Measurements from ENCODE around the gene TNRC18.
"Not testable (repeated sequence)": the region's sequence is repeated elsewhere in the genome, so short reads cannot be mapped to it uniquely, and the experiment has no call there.

Gene TNRC18

GRCh38 chr7:5375925-5376324, 47.7 kb downstream of the TNRC18 start:
- Mint-ChIP-seq H3K9me3 (no peaks in the 10 kb centered on the region), H3K4me1 (ENCODE audit: low read depth) (no peaks in the 10 kb centered on the region), H3K36me3 (ENCODE audit: low read depth) (peaks cover 14% of the 10 kb centered on the region), H3K4me3 (no peak overlapping the region), H3K27ac (no peak overlapping the region), H3K27me3 (ENCODE audit: low read depth) (no peaks in the 10 kb centered on the region)
- no peak for DNase-seq (ENCODE audit: low spot score)

DNA sequence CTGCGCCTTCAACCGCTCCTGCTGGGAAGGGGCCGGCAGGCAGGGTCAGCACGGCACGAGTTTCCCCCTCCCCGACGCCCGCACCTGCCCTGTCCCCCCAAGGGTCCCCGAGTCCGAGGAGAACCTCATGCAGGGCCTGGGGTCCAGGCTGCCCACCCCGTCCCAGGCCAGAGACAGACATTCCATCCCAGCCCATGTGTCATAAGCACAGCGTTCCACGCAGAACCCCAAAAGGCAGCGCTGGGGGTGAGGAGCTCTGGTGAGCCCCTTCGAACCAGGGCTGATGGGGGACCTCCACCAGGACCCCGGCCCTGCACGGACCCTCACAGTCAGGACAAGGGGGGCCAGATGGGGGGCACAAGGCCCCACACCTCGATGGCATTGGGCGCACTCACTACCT, 49.2 kb downstream of the TNRC18 start:
- no peak for DNase-seq (ENCODE audit: low spot score)
- H3K9me3 Mint-ChIP-seq, result no peaks in the 10 kb centered on the region
- no peak overlapping the region for H3K4me3 Mint-ChIP-seq
- no peaks in the 10 kb centered on the region for H3K4me1 Mint-ChIP-seq (ENCODE audit: low read depth)
- no peak overlapping the region for H3K27ac Mint-ChIP-seq
- H3K27me3 Mint-ChIP-seq (ENCODE audit: low read depth), result no peaks in the 10 kb centered on the region
- peaks cover 16% of the 10 kb centered on the region for H3K36me3 Mint-ChIP-seq (ENCODE audit: low read depth)

- Mint-ChIP-seq H3K36me3 (ENCODE audit: low read depth) (peaks cover 22% of the 10 kb centered on the region), H3K4me3 (no peak overlapping the region), H3K4me1 (ENCODE audit: low read depth) (no peaks in the 10 kb centered on the region), H3K9me3 (no peaks in the 10 kb centered on the region), H3K27me3 (ENCODE audit: low read depth) (no peaks in the 10 kb centered on the region), H3K27ac (no peak overlapping the region)
- DNase-seq (ENCODE audit: low spot score), result no peak
Measured at GRCh38 chr7:5373300-5373699, 50.3 kb downstream of the TNRC18 start.

- H3K4me3 Mint-ChIP-seq, result no peak overlapping the region
- DNase-seq (ENCODE audit: low spot score), result no peak
- no peak overlapping the region for H3K27ac Mint-ChIP-seq
- no peaks in the 10 kb centered on the region for H3K27me3 Mint-ChIP-seq (ENCODE audit: low read depth)
- H3K9me3 Mint-ChIP-seq, result no peaks in the 10 kb centered on the region
- peaks cover 23% of the 10 kb centered on the region for H3K36me3 Mint-ChIP-seq (ENCODE audit: low read depth)
- peaks cover 6% of the 10 kb centered on the region for H3K4me1 Mint-ChIP-seq (ENCODE audit: low read depth)
Measured at GRCh38 chr7:5370454-5371353, 52.9 kb downstream of the TNRC18 start.

GRCh38 chr7:5367661-5368060, 56.0 kb downstream of the TNRC18 start:
- no peaks in the 10 kb centered on the region for H3K9me3 Mint-ChIP-seq
- no peak for DNase-seq (ENCODE audit: low spot score)
- no peak overlapping the region for H3K27ac Mint-ChIP-seq
- H3K27me3 Mint-ChIP-seq (ENCODE audit: low read depth), result no peaks in the 10 kb centered on the region
- H3K4me3 Mint-ChIP-seq, result no peak overlapping the region
- H3K36me3 Mint-ChIP-seq (ENCODE audit: low read depth), result peaks cover 21% of the 10 kb centered on the region
- peaks cover 11% of the 10 kb centered on the region for H3K4me1 Mint-ChIP-seq (ENCODE audit: low read depth)

DNA sequence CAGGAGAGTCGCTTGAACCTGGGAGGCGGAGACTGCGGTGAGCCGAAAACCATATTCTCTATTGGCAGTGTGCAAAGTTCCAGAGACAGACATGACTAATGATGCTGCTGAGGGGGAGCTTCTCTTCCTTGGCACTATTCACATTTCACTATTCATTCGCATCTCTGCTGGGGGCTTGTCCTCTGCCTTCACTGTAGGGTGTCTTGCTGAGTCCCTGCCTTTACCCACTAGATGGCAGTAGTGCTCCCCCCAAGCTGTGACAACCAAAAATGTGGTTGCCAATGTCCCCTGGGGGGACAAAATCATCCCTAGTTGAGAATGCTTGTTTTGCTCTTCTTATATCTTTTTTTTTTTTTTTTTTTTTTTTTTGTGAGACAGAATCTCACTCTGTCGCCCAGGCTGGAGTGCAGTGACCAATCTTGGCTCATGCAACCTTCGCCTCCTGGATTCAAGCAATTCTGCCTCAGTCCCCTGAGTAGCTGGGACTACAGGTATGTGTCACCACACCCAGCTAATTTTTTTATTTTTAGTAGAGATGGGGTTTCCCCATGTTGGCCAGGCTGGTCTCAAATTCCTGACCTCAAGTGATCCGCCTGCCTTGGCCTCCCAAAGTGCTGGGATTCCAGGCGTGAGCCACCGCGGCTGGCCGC, 57.5 kb downstream of the TNRC18 start:
- not testable (repeated sequence) for H3K9me3 Mint-ChIP-seq; H3K27me3 Mint-ChIP-seq (ENCODE audit: low read depth); H3K27ac Mint-ChIP-seq; H3K4me3 Mint-ChIP-seq
- peaks cover 11% of the 10 kb centered on the region for H3K4me1 Mint-ChIP-seq (ENCODE audit: low read depth)
- peak; percentile 37 for DNase-seq (ENCODE audit: low spot score)
- H3K36me3 Mint-ChIP-seq (ENCODE audit: low read depth), result peaks cover 18% of the 10 kb centered on the region

GRCh38 chr7:5363729-5364128, 59.9 kb downstream of the TNRC18 start:
- Mint-ChIP-seq H3K27ac (no peak overlapping the region), H3K4me3 (no peak overlapping the region)
- peak; percentile 14 for DNase-seq (ENCODE audit: low spot score)

DNA sequence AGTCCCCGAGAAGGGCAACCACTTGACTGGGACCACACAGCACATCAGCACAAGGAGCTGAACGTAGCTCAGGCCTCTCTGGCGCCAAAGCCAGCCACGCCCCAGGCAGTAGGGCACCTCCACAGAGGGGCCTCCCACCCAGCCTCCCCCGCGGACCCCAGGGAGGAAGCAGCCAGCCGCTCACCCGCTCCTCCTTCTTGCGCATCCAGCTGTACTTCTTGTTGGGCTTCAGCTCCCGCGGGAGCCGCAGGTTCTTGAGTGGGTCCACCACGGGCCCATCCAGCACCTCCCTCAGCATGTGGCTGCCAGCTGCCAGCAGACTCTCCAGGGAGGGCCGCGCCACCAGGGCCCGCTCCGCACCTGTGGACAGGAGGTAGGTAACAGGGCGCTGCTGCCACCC, 61.2 kb downstream of the TNRC18 start:
- H3K4me1 Mint-ChIP-seq (ENCODE audit: low read depth), result peaks cover 13% of the 10 kb centered on the region
- no peaks in the 10 kb centered on the region for H3K27me3 Mint-ChIP-seq (ENCODE audit: low read depth)
- no peak overlapping the region for H3K27ac Mint-ChIP-seq
- no peak overlapping the region for H3K4me3 Mint-ChIP-seq
- H3K9me3 Mint-ChIP-seq, result no peaks in the 10 kb centered on the region
- peaks cover 28% of the 10 kb centered on the region for H3K36me3 Mint-ChIP-seq (ENCODE audit: low read depth)
- no peak for DNase-seq (ENCODE audit: low spot score)

More at GRCh38 chr7:5363729-5364128, 59.9 kb downstream of the TNRC18 start:
- Mint-ChIP-seq H3K36me3 (ENCODE audit: low read depth) (peaks cover 26% of the 10 kb centered on the region), H3K27me3 (ENCODE audit: low read depth) (no peaks in the 10 kb centered on the region), H3K9me3 (no peaks in the 10 kb centered on the region), H3K4me1 (ENCODE audit: low read depth) (peaks cover 13% of the 10 kb centered on the region)

DNA sequence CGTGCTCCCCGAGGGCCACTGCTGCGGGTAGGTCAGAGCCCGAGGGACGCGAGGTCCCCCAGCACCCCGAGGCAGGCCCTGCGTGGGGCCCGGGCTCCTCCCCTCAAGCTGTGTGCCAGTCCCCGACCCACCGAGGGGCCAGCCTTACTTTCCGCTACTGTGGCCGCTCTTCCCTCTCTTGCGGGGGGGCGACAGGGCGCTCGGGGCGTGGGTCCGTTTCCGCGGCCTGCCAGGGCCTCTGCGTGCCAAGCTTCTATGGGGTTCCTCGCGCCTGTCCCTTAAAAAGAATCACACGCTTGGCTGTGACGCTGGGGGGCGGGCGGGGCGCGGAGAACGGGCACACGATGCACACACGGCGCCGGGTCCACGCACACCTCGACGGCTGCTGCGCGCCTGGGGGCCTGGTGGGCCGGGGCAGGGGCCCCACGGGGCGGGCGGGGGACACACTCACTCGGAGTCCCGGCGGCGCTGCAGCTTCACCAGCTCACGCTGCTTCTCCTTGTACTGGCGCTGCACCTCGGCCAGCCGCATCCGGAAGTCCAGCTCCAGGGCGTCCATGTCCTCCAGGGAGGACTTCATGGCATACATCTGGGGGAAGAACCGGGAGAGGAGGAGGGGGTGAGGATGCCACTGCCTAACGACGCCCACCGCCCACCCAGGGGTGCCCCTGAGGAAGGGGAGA, 62.0 kb downstream of the TNRC18 start:
- H3K9me3 Mint-ChIP-seq, result no peaks in the 10 kb centered on the region

GRCh38 chr7:5360971-5361370, 62.7 kb downstream of the TNRC18 start:
- no peaks in the 10 kb centered on the region for H3K9me3 Mint-ChIP-seq
- peaks cover 8% of the 10 kb centered on the region for H3K4me1 Mint-ChIP-seq (ENCODE audit: low read depth)
- H3K4me3 Mint-ChIP-seq, result no peak overlapping the region
- H3K27me3 Mint-ChIP-seq (ENCODE audit: low read depth), result no peaks in the 10 kb centered on the region
- DNase-seq (ENCODE audit: low spot score), result no peak
- peaks cover 35% of the 10 kb centered on the region for H3K36me3 Mint-ChIP-seq (ENCODE audit: low read depth)
- H3K27ac Mint-ChIP-seq, result no peak overlapping the region

More for the DNA sequence above, 62.0 kb downstream of the TNRC18 start:
- Mint-ChIP-seq H3K4me1 (ENCODE audit: low read depth) (peaks cover 10% of the 10 kb centered on the region), H3K36me3 (ENCODE audit: low read depth) (peaks cover 31% of the 10 kb centered on the region), H3K27me3 (ENCODE audit: low read depth) (no peaks in the 10 kb centered on the region), H3K4me3 (no peak overlapping the region), H3K27ac (no peak overlapping the region)
- DNase-seq (ENCODE audit: low spot score), result no peak

DNA sequence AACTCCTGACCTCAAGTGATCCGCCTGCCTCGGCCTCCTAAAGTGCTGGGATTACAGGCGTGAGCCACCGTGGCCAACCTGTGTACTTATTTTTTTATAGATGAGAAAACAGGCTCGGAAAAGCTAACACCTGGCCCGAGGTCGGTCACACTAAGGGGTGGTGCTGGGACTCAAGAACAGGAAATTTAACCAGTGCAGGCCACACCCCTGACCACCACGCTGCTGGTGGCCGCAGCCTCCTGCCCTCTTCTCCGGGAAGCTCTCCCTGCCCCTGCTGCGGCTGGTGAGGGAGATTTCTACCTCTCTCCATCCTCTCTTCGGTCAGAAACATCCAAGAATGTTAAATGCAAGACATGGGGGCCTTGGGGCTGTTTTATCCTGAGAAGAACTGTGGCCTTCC, 63.2 kb downstream of the TNRC18 start:
- Mint-ChIP-seq H3K27ac (no peak overlapping the region), H3K36me3 (ENCODE audit: low read depth) (peaks cover 35% of the 10 kb centered on the region), H3K27me3 (ENCODE audit: low read depth) (no peaks in the 10 kb centered on the region), H3K9me3 (no peaks in the 10 kb centered on the region), H3K4me3 (no peak overlapping the region), H3K4me1 (ENCODE audit: low read depth) (peaks cover 7% of the 10 kb centered on the region)
- no peak for DNase-seq (ENCODE audit: low spot score)

GRCh38 chr7:5360021-5360420, 63.6 kb downstream of the TNRC18 start:
- not testable (repeated sequence) for H3K9me3 Mint-ChIP-seq; H3K27me3 Mint-ChIP-seq (ENCODE audit: low read depth); H3K27ac Mint-ChIP-seq; H3K4me1 Mint-ChIP-seq (ENCODE audit: low read depth); DNase-seq (ENCODE audit: low spot score); H3K4me3 Mint-ChIP-seq
- H3K36me3 Mint-ChIP-seq (ENCODE audit: low read depth), result peaks cover 36% of the 10 kb centered on the region

DNA sequence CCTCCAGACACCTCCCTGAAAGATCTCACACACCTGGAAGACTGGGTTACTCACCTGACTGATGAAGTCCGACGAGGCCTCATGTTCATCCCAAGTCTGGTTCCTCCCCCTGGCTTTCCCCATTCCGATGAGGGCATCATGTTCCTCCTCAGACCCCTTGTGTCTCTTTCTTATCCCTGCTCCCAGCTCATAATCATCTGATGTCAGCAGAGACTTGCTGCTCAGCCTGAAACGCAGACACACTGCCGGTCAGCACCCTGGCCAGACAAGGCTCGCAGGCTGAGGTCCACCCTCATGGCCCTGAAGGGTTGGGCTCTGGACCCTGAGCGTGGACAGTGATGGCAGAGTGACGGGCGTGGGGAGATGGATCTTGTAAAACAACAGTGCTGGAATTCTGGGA, 64.3 kb downstream of the TNRC18 start:
- no peak for DNase-seq (ENCODE audit: low spot score)
- Mint-ChIP-seq H3K9me3 (no peaks in the 10 kb centered on the region), H3K36me3 (ENCODE audit: low read depth) (peaks cover 43% of the 10 kb centered on the region), H3K4me1 (ENCODE audit: low read depth) (peaks cover 15% of the 10 kb centered on the region), H3K27me3 (ENCODE audit: low read depth) (no peaks in the 10 kb centered on the region), H3K27ac (no peak overlapping the region), H3K4me3 (no peak overlapping the region)

- DNase-seq (ENCODE audit: low spot score), result no peak
- peaks cover 43% of the 10 kb centered on the region for H3K36me3 Mint-ChIP-seq (ENCODE audit: low read depth)
- H3K9me3 Mint-ChIP-seq, result no peaks in the 10 kb centered on the region
- no peak overlapping the region for H3K27ac Mint-ChIP-seq
- no peaks in the 10 kb centered on the region for H3K27me3 Mint-ChIP-seq (ENCODE audit: low read depth)
- no peak overlapping the region for H3K4me3 Mint-ChIP-seq
- H3K4me1 Mint-ChIP-seq (ENCODE audit: low read depth), result peaks cover 12% of the 10 kb centered on the region
Measured at GRCh38 chr7:5357951-5358350, 65.7 kb downstream of the TNRC18 start.

Data from T-helper 2 cell treated with Interferon-gamma antibody and Interleukin-4, amounts not matched to agents 5 μg/mL and 100 μg/mL, for 36 hours (primary cell).